ENCODE data around the gene PSMB3.
"Not testable (repeated sequence)": the region's sequence is repeated elsewhere in the genome, so short reads cannot be mapped to it uniquely, and the experiment has no call there.

PSMB3 gene

DNA sequence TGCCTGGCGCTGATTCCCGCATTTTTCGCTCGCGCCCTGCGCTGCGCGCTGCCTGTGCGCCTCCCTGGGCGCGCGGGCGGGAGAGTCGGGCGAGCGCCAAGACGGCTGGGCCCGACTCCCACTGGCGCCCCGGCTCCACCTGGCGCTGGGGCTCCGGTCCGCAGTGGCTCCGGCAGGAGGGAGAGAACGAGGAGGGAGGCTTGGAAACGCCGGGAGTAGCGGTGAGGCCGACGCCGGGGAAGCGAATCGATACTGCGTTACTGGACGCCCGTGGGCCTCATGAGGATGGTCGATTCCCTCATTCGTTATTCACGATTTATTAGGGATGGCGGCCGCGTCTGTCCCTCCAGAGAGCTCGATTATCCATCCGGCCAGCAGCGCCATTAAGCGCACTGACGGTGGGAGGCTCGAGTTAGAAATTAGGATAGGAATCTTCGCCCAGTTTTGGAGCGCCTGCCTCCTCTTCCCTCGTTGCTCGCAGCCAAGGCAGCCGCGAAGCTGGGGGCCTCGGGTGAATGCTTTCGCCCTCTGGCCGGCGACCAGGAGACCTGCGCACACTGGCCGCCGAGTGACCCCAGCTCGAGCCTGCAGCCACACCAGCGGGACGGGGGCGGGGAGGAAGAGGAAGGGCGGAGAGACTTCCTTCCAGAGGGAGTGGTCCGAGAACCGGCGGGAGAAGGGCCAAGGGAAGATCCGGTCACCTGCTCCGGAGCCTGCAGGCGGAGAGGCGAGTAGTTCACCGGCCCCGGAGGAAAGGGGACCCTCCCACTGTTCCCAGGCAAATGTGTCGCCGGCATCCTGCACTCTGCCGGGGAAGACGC, 3.1 kb upstream of the PSMB3 start:
- DNase-seq (ENCODE audit: low read depth): no peak

DNA sequence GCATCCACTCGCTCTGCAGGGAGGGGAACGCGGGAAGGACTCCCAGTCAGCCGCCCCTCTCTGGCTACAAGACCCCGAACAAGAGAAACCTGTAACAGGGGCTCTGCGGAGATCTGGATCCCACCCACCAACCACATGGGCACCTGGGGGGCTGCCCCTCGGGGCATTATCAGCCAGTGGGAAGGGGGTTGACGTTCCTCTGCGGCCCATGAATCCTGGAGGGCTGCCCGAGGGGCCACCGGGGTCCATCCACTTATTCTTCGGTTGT, 2.6 kb upstream of the PSMB3 start:
- no peak for DNase-seq (ENCODE audit: low read depth)

DNA sequence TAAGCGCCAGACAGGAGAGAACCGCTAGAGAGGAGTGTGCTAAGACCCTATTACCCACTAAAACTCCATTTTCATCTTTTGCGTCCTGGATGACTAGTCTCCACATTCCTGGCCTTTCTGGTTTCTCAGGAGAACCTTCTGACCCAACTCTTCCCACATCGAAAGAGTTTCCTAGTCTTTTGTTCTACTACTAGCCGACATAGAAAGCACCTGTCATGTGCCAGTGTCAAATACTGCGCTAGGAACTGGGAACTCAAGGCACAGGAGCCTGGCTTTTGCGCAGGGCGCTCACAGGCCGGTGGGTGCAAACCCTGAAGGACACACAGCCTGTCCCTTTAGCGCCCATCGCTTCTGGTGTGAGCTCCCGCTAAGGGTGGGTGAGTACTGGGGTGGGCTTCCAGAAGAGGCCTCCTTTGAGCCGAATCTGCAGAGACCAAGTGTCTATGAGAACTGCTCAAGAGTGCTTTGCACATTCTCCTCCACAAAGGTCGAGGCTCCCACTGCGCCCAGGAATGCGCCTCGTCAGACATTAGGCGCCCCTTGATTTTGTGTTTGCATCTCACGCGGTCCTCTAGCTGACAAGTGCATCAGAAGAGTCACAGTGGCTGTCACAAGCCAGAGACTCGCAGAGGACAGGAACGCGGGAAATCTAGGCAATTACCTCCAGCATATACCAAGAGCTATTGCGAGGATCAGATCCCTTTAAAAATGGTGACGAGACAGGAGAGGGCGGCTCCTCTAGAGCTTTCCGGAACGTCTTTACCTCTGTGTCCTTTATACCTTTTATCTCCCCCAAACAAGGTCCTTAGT, 2.0 kb upstream of the PSMB3 start:
- DNase-seq (ENCODE audit: low read depth): no peak

DNA sequence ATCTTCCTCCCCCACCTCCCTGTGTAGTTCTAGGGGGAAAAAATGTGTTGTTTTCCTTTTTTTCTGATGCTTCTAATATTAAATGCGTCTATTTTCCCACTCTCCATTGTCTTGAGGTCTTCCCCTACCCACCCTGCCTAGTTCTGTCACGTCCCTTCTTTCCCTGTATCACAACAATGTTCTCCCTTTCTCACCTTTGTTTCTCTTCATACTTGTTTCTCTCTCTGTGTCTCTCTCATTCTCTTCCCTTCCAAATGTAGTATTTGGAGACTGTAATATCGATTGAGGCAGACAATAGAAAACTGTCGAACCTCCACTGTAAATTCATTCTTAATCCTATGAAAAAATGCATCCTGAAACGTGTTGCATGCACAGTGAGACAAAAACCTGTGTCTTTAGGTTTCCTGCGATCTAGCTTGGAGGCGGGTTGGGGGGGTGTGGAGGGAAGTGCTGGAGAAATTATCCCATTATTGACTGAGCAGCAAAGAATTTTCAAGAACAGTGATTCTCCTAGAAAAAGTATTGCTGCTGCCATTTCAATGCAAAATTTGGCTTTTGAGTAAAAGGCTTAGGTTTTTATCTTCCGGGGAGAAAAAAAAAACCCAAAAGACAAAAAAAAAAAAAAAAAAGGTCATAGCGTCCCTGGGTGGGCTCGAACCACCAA, 1.3 kb upstream of the PSMB3 start:
- DNase-seq (ENCODE audit: low read depth): no peak

DNA sequence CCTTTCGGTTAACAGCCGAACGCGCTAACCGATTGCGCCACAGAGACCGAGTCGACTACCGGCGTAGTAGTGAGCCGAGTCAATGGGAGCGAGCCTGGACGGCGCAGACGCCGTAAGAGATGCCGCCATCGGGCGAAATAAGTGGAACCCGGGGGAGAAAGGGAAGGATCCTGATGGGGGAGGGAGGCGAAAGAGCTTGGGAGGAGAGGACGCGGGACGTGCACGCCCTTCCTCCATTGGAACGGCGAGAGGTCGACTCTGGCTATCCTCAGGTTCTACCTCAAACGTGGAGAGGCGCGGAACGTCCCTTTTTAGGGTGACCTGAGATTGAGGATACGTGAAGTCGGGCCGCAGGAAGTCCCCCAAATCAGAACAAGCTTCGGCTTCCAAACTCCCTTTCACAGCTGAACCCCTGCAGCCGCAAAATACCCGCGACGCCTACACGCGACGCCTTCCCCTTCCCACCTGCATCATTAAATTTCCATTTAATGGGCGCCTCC, 683 bp upstream of the PSMB3 start:
- DNase-seq (ENCODE audit: low read depth): peak; percentile 73

DNA sequence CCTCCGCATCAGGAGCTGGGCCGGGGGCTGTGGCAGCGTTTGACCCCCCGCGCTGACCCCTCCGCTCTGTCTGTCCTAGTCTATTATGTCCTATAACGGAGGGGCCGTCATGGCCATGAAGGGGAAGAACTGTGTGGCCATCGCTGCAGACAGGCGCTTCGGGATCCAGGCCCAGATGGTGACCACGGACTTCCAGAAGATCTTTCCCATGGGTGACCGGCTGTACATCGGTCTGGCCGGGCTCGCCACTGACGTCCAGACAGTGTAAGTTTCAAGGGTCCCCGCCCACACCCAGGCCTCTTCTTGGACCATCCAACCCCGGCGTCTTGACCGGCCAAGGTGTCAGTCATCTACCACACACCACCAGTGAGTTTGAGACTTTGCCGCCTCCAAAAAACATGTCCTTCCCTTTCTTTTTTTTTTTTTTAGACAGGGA, 548 bp downstream of the PSMB3 start:
- DNase-seq (ENCODE audit: low read depth): no peak

DNA sequence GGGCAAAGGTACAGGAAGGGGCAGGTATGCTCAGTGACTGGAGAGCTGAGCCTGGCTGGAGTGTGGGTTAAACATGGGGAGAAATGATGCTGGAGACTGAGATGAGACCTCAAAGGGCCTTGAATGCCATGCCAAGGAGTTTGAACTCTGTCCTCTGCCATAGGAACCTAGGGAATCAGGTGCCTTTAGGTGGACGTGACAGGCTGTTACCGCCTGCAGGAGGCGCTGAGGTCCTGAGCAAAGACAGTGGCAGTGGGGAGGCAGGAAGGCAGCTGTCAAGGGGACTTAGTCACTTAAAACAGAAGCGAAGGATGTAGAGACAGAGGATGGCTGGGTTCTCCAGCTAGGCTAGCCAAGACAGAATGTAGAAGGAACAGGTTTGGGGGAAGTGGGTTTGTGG, 9.1 kb downstream of the PSMB3 start:
- no peak for DNase-seq (ENCODE audit: low read depth)

DNA sequence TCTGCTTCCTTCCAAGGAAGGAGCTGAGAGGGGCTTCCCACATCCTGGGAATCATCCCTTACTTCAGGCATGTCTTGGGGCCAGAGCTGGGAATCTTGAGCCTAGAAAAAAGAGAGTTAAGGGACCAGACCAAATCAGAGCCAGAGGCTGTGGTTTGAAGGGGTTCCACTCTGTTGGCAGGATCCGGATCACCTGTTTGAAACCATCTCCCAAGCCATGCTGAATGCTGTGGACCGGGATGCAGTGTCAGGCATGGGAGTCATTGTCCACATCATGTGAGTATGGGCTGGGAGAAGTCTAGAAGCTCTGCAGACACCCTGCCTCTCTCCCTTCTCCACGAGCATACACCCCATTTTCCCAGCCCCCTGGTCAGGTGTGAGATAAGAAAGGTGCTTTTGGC, 9.7 kb downstream of the PSMB3 start:
- DNase-seq (ENCODE audit: low read depth): no peak

DNA sequence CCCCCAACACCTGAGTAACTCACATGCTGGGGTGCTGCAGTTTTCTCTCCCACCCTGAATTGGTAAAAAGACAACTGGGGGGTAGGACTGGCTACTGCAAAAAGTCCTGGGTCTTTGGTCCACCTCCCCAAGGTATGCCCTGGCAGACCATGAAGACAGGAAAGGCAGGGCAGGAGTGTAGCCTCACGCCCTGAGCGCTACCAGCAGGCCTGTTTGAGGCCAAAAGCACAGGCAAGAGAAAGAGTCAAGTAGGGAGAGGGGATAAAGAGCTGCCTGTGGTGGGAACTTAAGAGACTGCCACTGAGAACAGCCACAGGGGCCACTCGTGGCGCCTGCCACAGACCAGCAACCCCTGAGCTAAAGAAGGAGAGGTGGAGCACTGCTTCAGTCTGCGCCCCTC, 13.8 kb downstream of the PSMB3 start:
- DNase-seq (ENCODE audit: low read depth): no peak

DNA sequence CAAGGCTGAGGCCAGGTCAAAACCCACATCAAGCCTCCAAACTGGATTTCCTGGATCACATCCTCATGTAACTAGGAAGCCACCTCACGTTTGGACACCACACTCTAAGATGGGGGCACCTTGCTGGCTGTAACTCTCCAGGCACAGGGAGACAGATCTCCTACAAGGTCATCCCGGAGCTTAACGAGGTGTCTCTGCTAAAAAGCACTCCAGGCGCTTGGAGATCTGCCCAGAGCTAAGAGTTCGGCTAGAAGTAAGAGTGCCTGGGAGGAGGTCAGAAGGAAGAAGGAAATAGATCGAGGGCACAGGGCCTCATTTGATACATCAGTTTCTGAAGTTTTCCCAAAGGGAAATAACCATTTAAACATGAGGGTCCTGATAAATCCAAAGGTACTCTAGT, 15.9 kb downstream of the PSMB3 start:
- DNase-seq (ENCODE audit: low read depth): no peak

DNA sequence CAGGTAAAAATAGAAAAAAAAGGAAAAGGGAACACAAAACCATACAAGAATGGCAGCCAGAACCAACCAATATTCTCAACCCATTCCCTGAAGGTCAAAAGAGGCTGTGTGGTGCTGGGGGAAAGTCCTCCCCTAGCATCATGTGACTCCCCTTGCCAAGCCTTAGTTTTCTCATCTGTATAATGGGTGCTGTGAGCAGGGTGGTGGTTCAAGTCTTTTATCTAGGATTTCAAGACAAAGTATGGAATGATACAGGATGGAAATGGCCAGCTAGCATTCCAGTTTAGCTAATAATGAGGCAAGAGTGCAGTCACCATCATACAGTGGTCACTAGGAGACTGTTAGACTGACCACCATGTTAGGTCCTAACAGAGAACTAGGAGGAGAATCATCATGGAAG, 20.7 kb downstream of the PSMB3 start:
- no peak for DNase-seq (ENCODE audit: low read depth)

DNA sequence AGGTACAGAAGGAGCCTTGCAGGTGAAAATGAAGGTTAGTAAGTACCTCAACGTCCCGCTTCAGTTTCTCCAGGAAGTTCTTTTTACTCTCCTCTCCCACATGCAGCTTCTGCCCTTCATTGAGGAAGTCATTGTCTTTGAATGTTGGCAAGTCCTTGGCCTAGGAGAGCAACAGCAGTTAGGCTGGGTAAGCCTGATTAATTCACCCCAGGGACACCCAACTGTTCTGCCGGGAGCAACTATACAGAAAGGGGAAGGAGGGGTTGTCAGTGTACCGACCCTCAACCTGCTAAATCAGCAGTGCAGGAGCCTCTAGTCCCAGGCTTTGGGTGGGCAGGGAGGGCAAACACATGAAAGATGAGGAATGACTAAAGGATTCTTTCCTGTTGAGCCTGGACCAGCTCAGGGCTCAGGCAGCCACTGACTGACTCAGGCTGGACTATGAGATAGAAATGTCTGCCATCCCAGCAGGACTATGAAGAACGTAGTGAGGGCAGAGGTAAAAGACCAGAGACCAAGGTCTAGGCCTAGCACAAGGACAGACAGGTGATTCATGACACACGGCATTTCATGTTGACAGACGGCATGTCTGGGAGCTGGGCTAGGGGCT, 25.2 kb downstream of the PSMB3 start:
- no peak for DNase-seq (ENCODE audit: low read depth)

DNA sequence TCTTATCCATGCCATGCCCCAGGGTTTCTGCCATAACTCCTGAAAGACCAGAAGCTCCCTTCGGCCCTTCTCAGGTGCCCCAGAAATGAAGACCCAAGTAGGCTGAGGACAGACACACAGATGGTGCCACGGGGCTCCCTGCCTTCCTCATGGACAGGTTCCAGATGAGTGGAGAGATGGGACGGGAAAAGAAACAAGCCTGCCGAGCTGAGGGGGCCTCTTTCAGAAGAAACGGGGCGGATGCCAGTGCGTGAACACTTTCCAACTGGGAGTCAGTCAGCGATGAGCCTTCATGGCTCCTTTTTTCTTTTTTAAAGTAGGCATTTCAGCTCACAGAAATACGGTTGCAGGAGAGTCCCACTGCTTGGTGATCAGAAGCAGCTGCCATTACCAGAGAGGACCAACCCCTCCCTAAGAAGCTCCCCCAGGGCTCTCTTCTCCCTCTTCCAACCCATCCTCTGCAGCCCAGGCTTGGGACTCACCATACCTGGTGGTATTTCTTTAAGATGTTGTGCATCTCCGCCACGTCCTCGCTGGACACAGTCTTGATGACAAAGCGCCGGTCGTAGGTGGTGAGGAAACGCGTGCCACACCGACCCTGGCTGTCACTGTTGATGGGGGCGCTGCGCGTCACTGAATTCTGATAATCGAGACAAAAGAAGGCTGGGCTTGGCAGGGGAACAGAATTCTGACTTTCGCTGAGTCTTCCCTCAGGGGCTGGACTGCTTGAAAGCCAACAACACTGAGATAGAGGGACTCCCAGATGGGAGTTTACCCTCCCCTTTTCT, 27.6 kb downstream of the PSMB3 start:
- DNase-seq (ENCODE audit: low read depth): no peak

DNA sequence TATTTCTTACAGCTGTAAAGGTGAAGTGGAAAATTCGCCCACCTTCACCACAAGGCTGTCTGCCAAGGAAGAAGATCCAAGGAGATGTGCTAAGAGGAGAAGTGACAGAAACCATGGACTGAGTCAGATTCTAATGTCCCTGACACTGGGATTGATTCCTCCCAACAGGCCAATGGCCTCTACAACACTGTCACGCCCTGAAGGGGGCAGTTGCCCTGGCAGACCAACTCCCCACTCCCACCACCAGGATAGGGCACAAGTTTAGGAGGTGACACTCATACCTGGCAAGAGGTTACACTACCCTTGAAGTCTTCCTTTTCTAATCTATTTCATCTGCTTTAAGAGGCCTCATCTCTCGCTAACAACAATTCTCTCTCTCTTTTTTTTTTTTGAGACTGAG, 30.7 kb downstream of the PSMB3 start:
- no peak for DNase-seq (ENCODE audit: low read depth)

DNA sequence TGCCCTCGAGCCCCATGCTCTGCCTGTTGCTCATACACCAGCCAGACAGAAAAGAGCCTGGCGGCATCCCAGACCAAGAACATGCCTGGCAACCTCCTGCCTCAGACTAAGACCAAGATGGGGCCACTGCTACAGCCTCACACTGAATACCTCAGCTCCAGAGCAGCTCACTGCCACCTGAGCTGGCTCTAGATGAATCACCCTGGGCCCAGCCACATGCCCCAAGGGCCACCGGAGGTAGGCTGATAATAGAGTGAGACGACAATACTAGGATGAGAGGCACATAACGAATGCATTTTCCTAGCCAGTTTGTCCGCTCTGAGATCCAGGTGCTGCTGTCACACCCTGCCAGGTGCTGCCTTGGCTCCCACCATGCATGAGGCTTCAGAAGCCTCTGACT, 33.8 kb downstream of the PSMB3 start:
- no peak for DNase-seq (ENCODE audit: low read depth)

DNA sequence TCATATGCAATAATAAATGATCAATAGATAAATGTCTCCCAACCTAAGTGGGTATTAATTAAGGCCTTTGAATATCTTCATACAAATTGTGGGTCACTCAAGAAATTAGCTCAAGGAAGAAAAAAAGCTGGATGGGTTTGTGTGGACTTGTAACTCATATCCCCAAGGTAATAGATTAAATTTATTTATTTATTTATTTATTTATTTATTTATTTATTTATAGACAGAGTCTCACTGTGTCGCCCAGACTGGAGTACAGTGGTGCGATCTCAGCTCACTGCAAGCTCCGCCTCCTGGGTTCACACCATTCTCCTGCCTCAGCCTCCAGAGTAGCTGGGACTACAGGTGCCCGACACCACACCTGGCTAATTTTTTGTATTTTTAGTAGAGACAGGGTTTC, 35.5 kb downstream of the PSMB3 start:
- not testable (repeated sequence) for DNase-seq (ENCODE audit: low read depth)

DNA sequence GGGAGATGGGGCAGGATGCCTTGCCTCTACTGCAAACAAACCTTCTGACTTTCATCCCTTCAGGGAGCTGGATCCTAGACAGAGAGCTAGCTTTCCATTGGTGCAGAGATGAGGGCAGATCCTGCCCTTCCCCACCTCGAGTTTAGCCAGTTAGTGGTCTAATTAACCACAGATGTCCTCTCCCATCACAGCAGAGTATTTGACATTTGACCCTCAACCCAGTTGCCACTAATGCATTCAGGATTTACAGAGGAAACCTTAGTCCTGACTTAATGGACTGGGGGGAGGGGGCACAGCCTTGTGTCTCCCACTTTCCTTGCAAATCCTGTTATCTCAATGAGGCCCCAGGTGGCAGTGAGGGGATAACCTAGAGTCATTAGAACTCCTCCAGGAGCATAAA, 36.6 kb downstream of the PSMB3 start:
- no peak for DNase-seq (ENCODE audit: low read depth)

DNA sequence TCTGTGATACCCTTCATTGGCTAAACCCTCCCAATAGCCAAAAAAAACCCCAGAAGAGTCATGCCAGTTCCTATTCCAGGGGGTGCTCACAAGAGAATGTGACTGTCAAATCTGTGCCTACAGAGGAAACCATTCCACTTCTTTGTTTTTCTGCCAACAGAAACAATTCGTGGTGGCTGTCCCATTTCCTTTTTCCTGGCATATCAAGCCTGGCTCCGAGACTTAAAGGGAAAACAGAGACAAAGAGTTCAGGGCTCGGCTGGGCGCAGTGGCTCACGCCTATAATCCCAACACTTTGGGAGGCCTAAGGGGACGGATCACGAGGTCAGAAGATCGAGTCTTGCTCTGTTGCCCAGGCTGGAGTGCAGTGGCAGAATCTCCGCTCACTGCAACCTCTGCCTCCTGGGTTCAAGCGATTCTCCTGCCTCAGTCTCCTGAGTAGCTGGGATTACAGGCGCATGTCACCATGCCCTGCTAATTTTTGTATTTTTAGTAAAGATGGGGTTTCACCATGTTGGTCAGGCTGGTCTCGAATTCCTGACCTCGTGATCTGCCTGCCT, 37.7 kb downstream of the PSMB3 start:
- DNase-seq (ENCODE audit: low read depth): not testable (repeated sequence)

DNA sequence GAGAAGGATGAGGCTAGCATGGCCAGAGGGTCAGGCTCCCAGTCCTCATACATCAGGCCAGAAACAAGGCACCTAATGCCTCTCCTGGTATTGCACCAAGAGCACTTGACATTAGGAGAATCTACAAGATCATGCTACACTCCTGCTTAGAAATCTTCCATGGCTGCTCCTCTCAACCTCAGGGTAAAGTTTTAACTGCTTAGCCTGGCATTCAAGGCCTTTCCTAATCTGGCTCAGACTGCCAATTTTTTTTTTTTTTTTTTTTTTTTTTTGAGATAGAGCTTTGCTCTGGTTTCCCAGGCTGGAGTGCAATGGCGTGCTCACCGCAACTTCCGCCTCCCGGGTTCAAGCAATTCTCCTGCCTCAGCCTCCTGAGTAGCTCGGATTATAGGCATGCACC, 38.6 kb downstream of the PSMB3 start:
- no peak for DNase-seq (ENCODE audit: low read depth)

DNA sequence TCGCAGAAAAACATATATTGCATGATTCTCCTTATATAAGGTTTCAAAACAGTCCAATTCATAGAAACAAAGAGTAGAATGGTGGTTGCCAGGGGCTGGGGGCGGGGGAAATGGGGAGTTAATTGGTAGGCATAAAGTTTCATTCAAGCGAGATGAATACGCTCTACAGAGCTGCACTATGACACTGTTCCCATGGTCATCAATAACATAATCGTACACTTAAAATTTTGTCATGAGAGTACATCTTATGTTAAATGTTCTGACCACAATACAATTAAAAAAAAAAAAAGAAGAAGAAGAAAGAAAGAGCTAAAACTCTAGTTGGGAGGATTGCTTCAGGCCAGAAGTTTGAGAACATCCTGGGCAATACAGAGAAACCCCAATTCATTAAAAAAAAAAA, 41.7 kb downstream of the PSMB3 start:
- no peak for DNase-seq (ENCODE audit: low read depth)

DNA sequence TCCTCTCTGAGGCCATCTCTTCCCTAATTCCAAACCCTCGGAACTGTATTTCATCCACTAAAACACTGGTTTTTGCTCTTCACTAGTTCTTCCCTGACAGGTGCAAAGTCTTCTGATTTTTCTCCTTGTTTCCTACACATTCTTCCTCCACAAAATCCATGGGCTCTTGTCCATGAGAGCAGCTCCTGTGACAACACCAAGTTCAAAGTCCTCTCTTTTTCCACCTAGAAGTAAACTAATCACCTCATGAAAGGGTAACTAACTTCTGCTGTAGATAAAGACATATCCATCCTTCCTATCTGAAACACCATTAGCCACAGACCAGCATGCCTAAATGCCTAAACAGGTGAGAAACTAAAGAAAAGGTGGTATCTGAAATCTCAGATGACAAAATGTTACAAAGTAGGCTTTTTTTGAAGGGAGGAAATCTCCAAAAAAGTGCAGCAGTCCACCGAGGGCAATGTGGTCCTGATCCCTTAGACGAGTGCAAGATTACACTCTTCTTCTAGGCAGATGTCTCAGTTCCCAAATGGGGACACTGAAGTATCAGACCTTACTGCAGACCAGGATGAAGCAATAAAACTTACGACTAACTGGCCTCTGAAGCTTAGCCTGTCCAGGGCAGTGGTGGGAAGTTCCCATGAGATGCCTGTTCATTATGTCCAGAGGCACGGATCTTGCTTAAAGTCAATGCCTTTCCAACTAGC, 44.1 kb downstream of the PSMB3 start:
- no peak for DNase-seq (ENCODE audit: low read depth)
